ENCODE data around the gene SPINK1.

DNA sequence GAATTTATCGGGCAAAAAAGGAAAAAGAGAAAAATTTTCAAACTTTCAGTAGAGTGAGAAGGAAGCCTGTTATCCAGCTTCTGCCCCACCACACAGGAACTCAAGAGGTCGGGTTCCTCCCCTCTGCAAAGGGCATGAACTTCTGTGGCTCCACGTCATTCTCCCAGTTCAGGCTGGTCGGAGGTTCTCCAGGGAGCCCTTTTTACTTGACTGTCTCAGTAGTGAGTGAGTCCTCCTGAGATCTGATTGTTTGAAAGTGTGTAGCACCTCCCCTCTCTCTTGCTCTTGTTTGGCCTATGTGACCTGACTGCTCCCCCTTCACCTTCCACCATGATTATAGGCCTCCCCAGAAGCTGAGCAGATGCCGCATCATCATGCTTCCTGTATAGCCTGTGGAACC lies 9.7 kb downstream of the SPINK1 start:
- TF ChIP-seq CTCF (IDR thresholded peaks at IDR 0.05) (no peak), POLR2A (IDR thresholded peaks at IDR 0.05) (no peak)
